Measurements from ENCODE around the gene MAST4.

DNA sequence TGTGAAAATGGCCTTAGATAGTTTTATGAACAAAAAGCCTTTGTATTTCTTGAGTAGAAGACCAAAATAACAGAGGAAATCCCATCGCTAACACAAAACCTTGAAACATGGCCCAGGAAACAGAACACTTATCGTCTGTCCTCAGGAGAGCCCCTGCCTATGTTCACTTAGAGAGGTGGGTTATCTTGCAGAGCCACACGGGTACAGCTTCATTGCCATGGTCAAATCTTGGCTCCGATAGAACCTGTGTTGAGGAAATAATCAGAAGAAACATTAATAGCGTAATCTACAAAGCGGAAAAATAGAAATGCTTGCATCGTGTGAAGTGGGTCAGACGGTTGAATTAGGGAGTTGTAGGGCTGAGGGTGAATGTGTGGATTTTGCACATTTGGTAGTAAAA is 216.1 kb downstream of the MAST4 start:
- TF ChIP-seq, protein P1, sequence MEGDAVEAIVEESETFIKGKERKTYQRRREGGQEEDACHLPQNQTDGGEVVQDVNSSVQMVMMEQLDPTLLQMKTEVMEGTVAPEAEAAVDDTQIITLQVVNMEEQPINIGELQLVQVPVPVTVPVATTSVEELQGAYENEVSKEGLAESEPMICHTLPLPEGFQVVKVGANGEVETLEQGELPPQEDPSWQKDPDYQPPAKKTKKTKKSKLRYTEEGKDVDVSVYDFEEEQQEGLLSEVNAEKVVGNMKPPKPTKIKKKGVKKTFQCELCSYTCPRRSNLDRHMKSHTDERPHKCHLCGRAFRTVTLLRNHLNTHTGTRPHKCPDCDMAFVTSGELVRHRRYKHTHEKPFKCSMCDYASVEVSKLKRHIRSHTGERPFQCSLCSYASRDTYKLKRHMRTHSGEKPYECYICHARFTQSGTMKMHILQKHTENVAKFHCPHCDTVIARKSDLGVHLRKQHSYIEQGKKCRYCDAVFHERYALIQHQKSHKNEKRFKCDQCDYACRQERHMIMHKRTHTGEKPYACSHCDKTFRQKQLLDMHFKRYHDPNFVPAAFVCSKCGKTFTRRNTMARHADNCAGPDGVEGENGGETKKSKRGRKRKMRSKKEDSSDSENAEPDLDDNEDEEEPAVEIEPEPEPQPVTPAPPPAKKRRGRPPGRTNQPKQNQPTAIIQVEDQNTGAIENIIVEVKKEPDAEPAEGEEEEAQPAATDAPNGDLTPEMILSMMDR (IDR thresholded peaks at IDR 0.05; ENCODE audit: insufficient read depth, low read length), result no peak
- no peak for TF ChIP-seq POLR2AphosphoS5 (IDR thresholded peaks at IDR 0.05; ENCODE audit: low read depth)
- TF ChIP-seq, protein P2, sequence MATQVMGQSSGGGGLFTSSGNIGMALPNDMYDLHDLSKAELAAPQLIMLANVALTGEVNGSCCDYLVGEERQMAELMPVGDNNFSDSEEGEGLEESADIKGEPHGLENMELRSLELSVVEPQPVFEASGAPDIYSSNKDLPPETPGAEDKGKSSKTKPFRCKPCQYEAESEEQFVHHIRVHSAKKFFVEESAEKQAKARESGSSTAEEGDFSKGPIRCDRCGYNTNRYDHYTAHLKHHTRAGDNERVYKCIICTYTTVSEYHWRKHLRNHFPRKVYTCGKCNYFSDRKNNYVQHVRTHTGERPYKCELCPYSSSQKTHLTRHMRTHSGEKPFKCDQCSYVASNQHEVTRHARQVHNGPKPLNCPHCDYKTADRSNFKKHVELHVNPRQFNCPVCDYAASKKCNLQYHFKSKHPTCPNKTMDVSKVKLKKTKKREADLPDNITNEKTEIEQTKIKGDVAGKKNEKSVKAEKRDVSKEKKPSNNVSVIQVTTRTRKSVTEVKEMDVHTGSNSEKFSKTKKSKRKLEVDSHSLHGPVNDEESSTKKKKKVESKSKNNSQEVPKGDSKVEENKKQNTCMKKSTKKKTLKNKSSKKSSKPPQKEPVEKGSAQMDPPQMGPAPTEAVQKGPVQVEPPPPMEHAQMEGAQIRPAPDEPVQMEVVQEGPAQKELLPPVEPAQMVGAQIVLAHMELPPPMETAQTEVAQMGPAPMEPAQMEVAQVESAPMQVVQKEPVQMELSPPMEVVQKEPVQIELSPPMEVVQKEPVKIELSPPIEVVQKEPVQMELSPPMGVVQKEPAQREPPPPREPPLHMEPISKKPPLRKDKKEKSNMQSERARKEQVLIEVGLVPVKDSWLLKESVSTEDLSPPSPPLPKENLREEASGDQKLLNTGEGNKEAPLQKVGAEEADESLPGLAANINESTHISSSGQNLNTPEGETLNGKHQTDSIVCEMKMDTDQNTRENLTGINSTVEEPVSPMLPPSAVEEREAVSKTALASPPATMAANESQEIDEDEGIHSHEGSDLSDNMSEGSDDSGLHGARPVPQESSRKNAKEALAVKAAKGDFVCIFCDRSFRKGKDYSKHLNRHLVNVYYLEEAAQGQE (IDR thresholded peaks at IDR 0.05; ENCODE audit: insufficient replicate concordance, low read depth), result no peak
